Measurements from ENCODE around the gene CCT6A.
"Not testable (repeated sequence)": the region's sequence is repeated elsewhere in the genome, so short reads cannot be mapped to it uniquely, and the experiment has no call there.

Gene CCT6A

GRCh38 chr7:56051339-56052191 is at the start of gene CCT6A, which contains the start of gene PSPH:
Gene CCT6A (plus strand): TSS chr7:56051765. CDS start chr7:56051849, 84 bp downstream.
Gene PSPH (minus strand): TSS chr7:56051444. CDS start chr7:56021212, 30,232 bp downstream.
- peak; percentile 83 to 93 for DNase-seq (ENCODE audit: low read depth in 2 of 2)

- no peak for DNase-seq (ENCODE audit: low read depth in 2 of 2)
These were observed 47.8 kb upstream of the CCT6A start for GRCh38 chr7:56003749-56004148.

- no peak for DNase-seq (ENCODE audit: low read depth in 2 of 2)
These were observed 44.4 kb upstream of the CCT6A start for GRCh38 chr7:56007167-56007652.

GRCh38 chr7:56007891-56008290 is 43.7 kb upstream of the CCT6A start:
- no peak for DNase-seq (ENCODE audit: low read depth in 2 of 2)

- no peak for DNase-seq (ENCODE audit: low read depth in 2 of 2)
These were observed 41.9 kb upstream of the CCT6A start for GRCh38 chr7:56009695-56010094.

GRCh38 chr7:56017015-56017414 is 34.5 kb upstream of the CCT6A start:
- DNase-seq (ENCODE audit: low read depth in 2 of 2): not testable (repeated sequence)

GRCh38 chr7:56019501-56019900 is 32.1 kb upstream of the CCT6A start:
- no peak for DNase-seq (ENCODE audit: low read depth in 2 of 2)

- no peak for DNase-seq (ENCODE audit: low read depth in 2 of 2)
These were observed 28.1 kb upstream of the CCT6A start for GRCh38 chr7:56023500-56023899.

- DNase-seq (ENCODE audit: low read depth in 2 of 2): no peak
These were observed 25.0 kb upstream of the CCT6A start for GRCh38 chr7:56026538-56026937.

GRCh38 chr7:56028942-56029630 is 22.5 kb upstream of the CCT6A start:
- DNase-seq (ENCODE audit: low read depth in 2 of 2): no peak

- DNase-seq (ENCODE audit: low read depth in 2 of 2): no peak
These were observed 21.2 kb upstream of the CCT6A start for GRCh38 chr7:56030340-56030739.

GRCh38 chr7:56031556-56031955 is 20.0 kb upstream of the CCT6A start:
- not testable (repeated sequence) for DNase-seq (ENCODE audit: low read depth in 2 of 2)

- not testable (repeated sequence) for DNase-seq (ENCODE audit: low read depth in 2 of 2)
These were observed 19.0 kb upstream of the CCT6A start for GRCh38 chr7:56032578-56032977.

GRCh38 chr7:56033671-56034432 is 17.7 kb upstream of the CCT6A start:
- DNase-seq (ENCODE audit: low read depth in 2 of 2): peak; percentile 31 to 59

GRCh38 chr7:56040730-56041129 is 10.8 kb upstream of the CCT6A start:
- no peak for DNase-seq (ENCODE audit: low read depth in 2 of 2)

GRCh38 chr7:56045758-56046157 is 5.8 kb upstream of the CCT6A start:
- not testable (repeated sequence) for DNase-seq (ENCODE audit: low read depth in 2 of 2)

GRCh38 chr7:56046721-56047445 is 4.7 kb upstream of the CCT6A start:
- no peak for DNase-seq (ENCODE audit: low read depth in 2 of 2)

- DNase-seq (ENCODE audit: low read depth in 2 of 2): not testable (repeated sequence)
These were observed 4.0 kb upstream of the CCT6A start for GRCh38 chr7:56047446-56048116.

- DNase-seq (ENCODE audit: low read depth in 2 of 2): no peak
These were observed 3.3 kb upstream of the CCT6A start for GRCh38 chr7:56048245-56048644.

GRCh38 chr7:56048763-56049162 is 2.8 kb upstream of the CCT6A start:
- not testable (repeated sequence) for DNase-seq (ENCODE audit: low read depth in 2 of 2)

- no peak for DNase-seq (ENCODE audit: low read depth in 2 of 2)
These were observed 569 bp upstream of the CCT6A start for GRCh38 chr7:56051053-56051338.
